Measurements from ENCODE around the gene NAT9. TPM values are rescaled to one million over a fixed set of nuclear protein-coding genes. Genes with fewer than 3 reads are reported as not detected.

Gene NAT9
- total RNA-seq, 2 donors from 2014 or later = 58.3 to 77.3 TPM

- H3K4me3 ChIP-seq (ENCODE audit: low read length) = no peak overlapping the region
- 75 to 88% methylated on average over 3 to 9 of the region's 9 CpGs for WGBS, 2 experiments (ENCODE audit: insufficient coverage in 1 of 2, insufficient read length in 1 of 2)
- no peaks in the 10 kb centered on the region for H3K9me3 Mint-ChIP-seq
- H3K27ac ChIP-seq (ENCODE audit: low read depth, low read length) = no peak overlapping the region
- no peak overlapping the region for H3K9ac ChIP-seq (ENCODE audit: extremely low read depth, low read length, poor library complexity, severe bottlenecking)
- H3K4me3 Mint-ChIP-seq = no peak overlapping the region
- no peaks in the 10 kb centered on the region for H3K36me3 Mint-ChIP-seq (ENCODE audit: low read depth)
- H3K27me3 ChIP-seq (ENCODE audit: control insufficient read depth, insufficient read depth, low read length, poor library complexity, severe bottlenecking) = peaks cover 15% of the 10 kb centered on the region
- no peak for DNase-seq
- H3K4me1 ChIP-seq (ENCODE audit: control insufficient read depth, insufficient read depth, low read length) = peaks cover 8% of the 10 kb centered on the region
- no peaks in the 10 kb centered on the region for H3K9me3 ChIP-seq (ENCODE audit: control insufficient read depth, low read length)
- H3K27me3 Mint-ChIP-seq (ENCODE audit: insufficient read depth) = peaks cover 5% of the 10 kb centered on the region
- no peak for TF ChIP-seq CTCF (conservative IDR thresholded peaks at IDR 0.05)
- H3K36me3 ChIP-seq (ENCODE audit: control insufficient read depth, insufficient read depth, low read length) = no peaks in the 10 kb centered on the region
- H3K27ac Mint-ChIP-seq = no peak overlapping the region
- peaks cover 8% of the 10 kb centered on the region for H3K4me1 Mint-ChIP-seq
Observed at GRCh38 chr17:74733365-74734122, 42.6 kb downstream of the NAT9 start.

DNA sequence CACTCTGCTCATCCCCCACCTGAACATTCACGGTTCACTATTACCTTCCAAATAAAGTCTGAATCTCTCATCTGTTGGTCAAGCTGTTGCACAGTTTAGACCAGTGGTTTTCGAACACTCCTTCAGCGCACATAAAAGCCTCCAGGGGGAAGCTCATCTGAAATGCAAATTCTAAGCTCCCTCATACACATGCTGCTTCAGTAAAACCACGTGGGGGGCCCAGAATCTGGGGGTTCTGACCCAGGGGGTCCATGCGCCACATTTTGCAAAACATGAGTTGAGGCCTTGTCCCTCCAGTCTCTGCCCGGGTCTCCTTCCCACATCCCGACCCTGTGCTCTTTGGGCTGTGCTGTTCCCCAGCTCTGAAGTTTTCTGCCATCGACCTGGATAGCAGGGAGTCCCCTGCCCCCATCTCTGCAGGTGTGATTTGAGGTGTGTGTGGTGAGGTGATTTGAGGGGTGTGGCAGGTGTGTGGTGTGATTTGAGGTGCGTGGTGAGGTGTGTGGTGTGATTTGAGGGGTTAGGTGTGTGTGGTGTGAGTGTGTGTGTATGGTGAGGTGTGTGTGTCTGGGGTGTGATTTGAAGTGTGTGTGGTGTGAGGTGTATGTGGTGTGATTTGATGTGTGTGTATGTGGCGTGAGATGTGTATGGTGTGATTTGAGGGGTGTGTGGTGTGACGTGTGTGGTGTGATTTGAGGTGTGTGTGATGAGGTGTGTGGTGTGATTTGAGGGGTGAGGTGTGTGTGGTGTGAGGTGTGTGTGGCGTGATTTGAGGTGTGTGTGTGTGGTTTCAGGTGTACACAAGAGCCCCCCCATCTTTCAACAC lies 43.9 kb downstream of the NAT9 start:
- no peaks in the 10 kb centered on the region for H3K4me1 ChIP-seq (ENCODE audit: control insufficient read depth, insufficient read depth, low read length)
- TF ChIP-seq CTCF (conservative IDR thresholded peaks at IDR 0.05) = no peak
- Mint-ChIP-seq H3K4me1 (peaks cover 5% of the 10 kb centered on the region), H3K27me3 (ENCODE audit: insufficient read depth) (peaks cover 5% of the 10 kb centered on the region), H3K4me3 (no peak overlapping the region), H3K27ac (no peak overlapping the region), H3K36me3 (ENCODE audit: low read depth) (no peaks in the 10 kb centered on the region), H3K9me3 (no peaks in the 10 kb centered on the region)
- H3K9me3 ChIP-seq (ENCODE audit: control insufficient read depth, low read length) = no peaks in the 10 kb centered on the region
- H3K27ac ChIP-seq (ENCODE audit: low read depth, low read length) = no peak overlapping the region
- no peak overlapping the region for H3K9ac ChIP-seq (ENCODE audit: extremely low read depth, low read length, poor library complexity, severe bottlenecking)
- peaks cover 15% of the 10 kb centered on the region for H3K27me3 ChIP-seq (ENCODE audit: control insufficient read depth, insufficient read depth, low read length, poor library complexity, severe bottlenecking)
- WGBS, 2 experiments (ENCODE audit: insufficient coverage in 1 of 2, insufficient read length in 1 of 2) = 79 to 81% methylated on average over 8 to 12 of the region's 12 CpGs
- no peak overlapping the region for H3K4me3 ChIP-seq (ENCODE audit: low read length)
- no peak for DNase-seq
- no peaks in the 10 kb centered on the region for H3K36me3 ChIP-seq (ENCODE audit: control insufficient read depth, insufficient read depth, low read length)

- no peak overlapping the region for H3K27ac Mint-ChIP-seq
- Histone ChIP-seq H3K4me1 (ENCODE audit: control insufficient read depth, insufficient read depth, low read length) (no peaks in the 10 kb centered on the region), H3K27ac (ENCODE audit: low read depth, low read length) (no peak overlapping the region), H3K9me3 (ENCODE audit: control insufficient read depth, low read length) (no peaks in the 10 kb centered on the region), H3K9ac (ENCODE audit: extremely low read depth, low read length, poor library complexity, severe bottlenecking) (no peak overlapping the region), H3K36me3 (ENCODE audit: control insufficient read depth, insufficient read depth, low read length) (no peaks in the 10 kb centered on the region), H3K4me3 (ENCODE audit: low read length) (no peak overlapping the region), H3K27me3 (ENCODE audit: control insufficient read depth, insufficient read depth, low read length, poor library complexity, severe bottlenecking) (peaks cover 10% of the 10 kb centered on the region)
- no peak for DNase-seq
- 70 to 87% methylated on average over 2 to 4 of the region's 4 CpGs for WGBS, 2 experiments (ENCODE audit: insufficient coverage in 1 of 2, insufficient read length in 1 of 2)
- H3K4me3 Mint-ChIP-seq = no peak overlapping the region
- TF ChIP-seq CTCF (conservative IDR thresholded peaks at IDR 0.05) = no peak
- H3K4me1 Mint-ChIP-seq = peaks cover 2% of the 10 kb centered on the region
- H3K9me3 Mint-ChIP-seq = no peaks in the 10 kb centered on the region
- H3K36me3 Mint-ChIP-seq (ENCODE audit: low read depth) = no peaks in the 10 kb centered on the region
- H3K27me3 Mint-ChIP-seq (ENCODE audit: insufficient read depth) = peaks cover 2% of the 10 kb centered on the region
Observed at GRCh38 chr17:74731347-74731605, 44.9 kb downstream of the NAT9 start.
